Suprapubic skin (tissue), 4 donors: ENCODE data around the gene UTP15. TPM values are rescaled to one million over a fixed set of nuclear protein-coding genes. Genes with fewer than 3 reads are reported as not detected.

ENCODE experiments used
- DNase-seq, 2 donors: peaks; one replicate each; pipeline ENCODE4 v3.0.0-alpha.2; 2019; ENCODE audit warnings: low spot score in 2 of 2
- H3K27ac ChIP-seq: fragments of 200-600 bp; sonication (generic); one replicate; pipeline ENCODE4 v1.5.1; 2019
- H3K27me3 ChIP-seq: fragments of 200-600 bp; sonication (generic); one replicate; pipeline ENCODE4 v1.5.1; 2019
- H3K36me3 ChIP-seq: fragments of 200-600 bp; sonication (generic); one replicate; pipeline ENCODE4 v1.5.1; 2019
- H3K4me1 ChIP-seq: fragments of 200-600 bp; sonication (generic); one replicate; pipeline ENCODE4 v1.5.1; 2019
- H3K4me3 ChIP-seq: fragments of 200-600 bp; sonication (generic); one replicate; pipeline ENCODE4 v1.5.1; 2019; ENCODE audit warnings: mild to moderate bottlenecking
- H3K9me3 ChIP-seq: fragments of 200-600 bp; sonication (generic); one replicate; pipeline ENCODE4 v1.5.1; 2019
- EP300 ChIP-seq: sonication (generic); formaldehyde crosslinking; IDR thresholded peaks from one replicate; pipeline ENCODE4 v1.6.1; 2017; ENCODE audit warnings: antibody characterized with exemption
- POLR2A ChIP-seq, 2 donors: fragments of 450-650 bp; IDR thresholded peaks; one replicate each; pipeline ENCODE4 v1.6.1; 2017; ENCODE audit warnings: antibody characterized with exemption in 2 of 2, mild to moderate bottlenecking in 2 of 2, moderate library complexity in 2 of 2
- POLR2AphosphoS5 ChIP-seq, 3 donors: sonication (generic); formaldehyde crosslinking; IDR thresholded peaks; one replicate each; pipeline ENCODE4 v1.6.1; 2017; ENCODE audit warnings: antibody characterized with exemption in 3 of 3
- WGBS: methylation state at CpG from one replicate; pipeline ENCODE4 v1.1.5; 2018; 5-methylcytosine and 5-hydroxymethylcytosine counted together
- total RNA-seq, 4 donors: library from RNA; depleted of rRNA; stranded (reverse); fragments of >200 nt; gene quantifications; one replicate each; pipeline ENCODE4 v1.1.0, GENCODE V29; 2016
- TF ChIP-seq, protein P1 (sequence below), 2 donors: fragments of 200-600 bp in 1 of 2; fragments of 450-650 bp in 1 of 2; sonication (generic) in 1 of 2; IDR thresholded peaks; one replicate each; pipeline ENCODE4 v1.5.1; 2016 to 2019; ENCODE audit warnings: antibody characterized with exemption in 2 of 2, mild to moderate bottlenecking in 1 of 2, moderate library complexity in 1 of 2

The UTP15 gene
- total RNA-seq, 4 donors from 2014 or later: 31.4 to 67.8 (median 47.8) TPM

DNA sequence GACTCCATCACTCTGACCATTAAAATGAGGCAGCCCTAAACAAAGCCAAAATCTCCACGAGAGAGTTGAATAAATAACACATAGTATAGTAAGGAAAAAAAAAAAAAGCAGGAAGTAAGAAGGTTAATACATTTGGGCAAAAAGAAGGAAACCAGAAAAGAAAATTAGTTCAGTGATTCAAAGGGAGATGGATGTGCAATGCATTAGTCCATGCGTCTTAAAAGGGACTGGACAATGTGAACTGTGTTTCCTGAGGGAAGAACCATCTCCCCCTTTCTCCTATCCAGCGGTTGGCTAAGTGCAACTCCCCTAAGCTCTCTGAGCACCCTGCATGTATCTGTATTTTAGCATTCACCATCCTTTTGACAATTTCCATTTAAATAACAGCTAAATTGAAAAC lies 1.5 kb upstream of the UTP15 start:
- Histone ChIP-seq H3K36me3 (peaks cover 28% of the 10 kb centered on the region), H3K4me1 (peaks cover 41% of the 10 kb centered on the region)
- 31% methylated on average over 3 of the region's 3 CpGs for WGBS

DNA sequence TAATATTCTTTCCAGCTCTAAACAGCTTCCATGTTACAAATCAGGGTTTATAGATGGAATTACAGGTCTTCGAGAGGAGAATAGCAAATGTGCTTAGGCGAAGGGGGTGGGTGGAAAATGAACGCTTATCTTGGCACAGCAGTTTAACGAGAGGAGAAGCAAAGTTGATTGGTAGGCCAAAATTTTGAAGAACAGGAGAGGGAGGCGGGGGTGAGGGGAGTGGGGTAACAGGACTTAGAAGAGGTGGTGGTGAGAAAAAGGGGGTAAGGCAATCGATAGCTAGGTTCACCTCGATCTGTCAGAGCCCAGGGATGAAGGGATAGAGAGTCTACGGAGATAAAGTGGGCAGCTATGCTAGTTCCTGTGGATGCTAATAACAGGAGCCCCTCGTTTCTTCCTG lies 868 bp upstream of the UTP15 start:
- 3% methylated on average over 9 of the region's 9 CpGs for WGBS
- no peak for DNase-seq
- peaks cover 41% of the 10 kb centered on the region for H3K4me1 ChIP-seq
- peak overlapping the region; percentile 95 for H3K27ac ChIP-seq
- peak overlapping the region; percentile 92 for H3K4me3 ChIP-seq
- TF ChIP-seq EP300: no peak
- TF ChIP-seq, protein P1, sequence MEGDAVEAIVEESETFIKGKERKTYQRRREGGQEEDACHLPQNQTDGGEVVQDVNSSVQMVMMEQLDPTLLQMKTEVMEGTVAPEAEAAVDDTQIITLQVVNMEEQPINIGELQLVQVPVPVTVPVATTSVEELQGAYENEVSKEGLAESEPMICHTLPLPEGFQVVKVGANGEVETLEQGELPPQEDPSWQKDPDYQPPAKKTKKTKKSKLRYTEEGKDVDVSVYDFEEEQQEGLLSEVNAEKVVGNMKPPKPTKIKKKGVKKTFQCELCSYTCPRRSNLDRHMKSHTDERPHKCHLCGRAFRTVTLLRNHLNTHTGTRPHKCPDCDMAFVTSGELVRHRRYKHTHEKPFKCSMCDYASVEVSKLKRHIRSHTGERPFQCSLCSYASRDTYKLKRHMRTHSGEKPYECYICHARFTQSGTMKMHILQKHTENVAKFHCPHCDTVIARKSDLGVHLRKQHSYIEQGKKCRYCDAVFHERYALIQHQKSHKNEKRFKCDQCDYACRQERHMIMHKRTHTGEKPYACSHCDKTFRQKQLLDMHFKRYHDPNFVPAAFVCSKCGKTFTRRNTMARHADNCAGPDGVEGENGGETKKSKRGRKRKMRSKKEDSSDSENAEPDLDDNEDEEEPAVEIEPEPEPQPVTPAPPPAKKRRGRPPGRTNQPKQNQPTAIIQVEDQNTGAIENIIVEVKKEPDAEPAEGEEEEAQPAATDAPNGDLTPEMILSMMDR (IDR thresholded peaks at IDR 0.05): no peak
- H3K9me3 ChIP-seq: no peaks in the 10 kb centered on the region
- peaks cover 27% of the 10 kb centered on the region for H3K36me3 ChIP-seq
- no peaks in the 10 kb centered on the region for H3K27me3 ChIP-seq

More for the DNA sequence above, 1.5 kb upstream of the UTP15 start:
- peak overlapping the region; percentile 92 for H3K4me3 ChIP-seq
- no peak overlapping the region for H3K27ac ChIP-seq
- no peak for TF ChIP-seq POLR2AphosphoS5 (IDR thresholded peaks at IDR 0.05)
- no peak for TF ChIP-seq EP300
- TF ChIP-seq, protein P1 (IDR thresholded peaks at IDR 0.05): no peak
- TF ChIP-seq POLR2A (IDR thresholded peaks at IDR 0.05): no peak
- no peaks in the 10 kb centered on the region for H3K9me3 ChIP-seq
- no peak for DNase-seq
- no peaks in the 10 kb centered on the region for H3K27me3 ChIP-seq

DNA sequence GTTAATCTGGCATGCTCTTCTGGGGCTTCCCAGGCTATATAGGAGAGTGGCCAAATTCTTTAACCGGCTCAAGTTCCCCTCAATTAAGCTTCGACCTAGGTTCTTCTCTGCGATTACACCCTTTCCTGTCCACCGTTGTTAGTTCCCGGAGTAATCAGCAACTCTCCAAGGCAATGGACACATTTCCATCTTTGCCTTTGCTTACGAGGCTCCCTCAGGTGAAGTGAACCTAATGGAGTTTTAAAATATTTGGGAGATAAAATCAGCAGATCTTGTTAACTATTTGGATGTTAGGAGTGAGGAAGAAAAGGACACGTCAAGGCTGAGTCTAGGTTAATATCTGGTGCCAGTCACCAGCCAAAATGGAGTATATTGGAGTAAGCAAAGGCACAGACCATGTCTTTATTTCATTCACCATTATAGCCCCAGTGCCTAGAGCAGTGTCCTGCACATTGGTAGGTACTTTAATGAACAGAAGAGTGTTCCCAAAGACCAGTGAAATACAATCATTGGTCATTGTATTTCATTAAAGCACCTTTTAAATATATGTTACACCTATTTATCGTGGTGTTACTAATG lies 515 bp downstream of the UTP15 start:
- no peaks in the 10 kb centered on the region for H3K9me3 ChIP-seq
- TF ChIP-seq POLR2A (IDR thresholded peaks at IDR 0.05): no peak
- TF ChIP-seq EP300: no peak
- TF ChIP-seq, protein P1 (IDR thresholded peaks at IDR 0.05): no peak
- TF ChIP-seq POLR2AphosphoS5 (IDR thresholded peaks at IDR 0.05): no peak
- peaks cover 41% of the 10 kb centered on the region for H3K4me1 ChIP-seq
- peaks cover 27% of the 10 kb centered on the region for H3K36me3 ChIP-seq
- H3K27ac ChIP-seq: peak overlapping the region; percentile 95
- H3K4me3 ChIP-seq: peak overlapping the region; percentile 92
- 7% methylated on average over 8 of the region's 8 CpGs for WGBS
- no peak for DNase-seq
- no peaks in the 10 kb centered on the region for H3K27me3 ChIP-seq

DNA sequence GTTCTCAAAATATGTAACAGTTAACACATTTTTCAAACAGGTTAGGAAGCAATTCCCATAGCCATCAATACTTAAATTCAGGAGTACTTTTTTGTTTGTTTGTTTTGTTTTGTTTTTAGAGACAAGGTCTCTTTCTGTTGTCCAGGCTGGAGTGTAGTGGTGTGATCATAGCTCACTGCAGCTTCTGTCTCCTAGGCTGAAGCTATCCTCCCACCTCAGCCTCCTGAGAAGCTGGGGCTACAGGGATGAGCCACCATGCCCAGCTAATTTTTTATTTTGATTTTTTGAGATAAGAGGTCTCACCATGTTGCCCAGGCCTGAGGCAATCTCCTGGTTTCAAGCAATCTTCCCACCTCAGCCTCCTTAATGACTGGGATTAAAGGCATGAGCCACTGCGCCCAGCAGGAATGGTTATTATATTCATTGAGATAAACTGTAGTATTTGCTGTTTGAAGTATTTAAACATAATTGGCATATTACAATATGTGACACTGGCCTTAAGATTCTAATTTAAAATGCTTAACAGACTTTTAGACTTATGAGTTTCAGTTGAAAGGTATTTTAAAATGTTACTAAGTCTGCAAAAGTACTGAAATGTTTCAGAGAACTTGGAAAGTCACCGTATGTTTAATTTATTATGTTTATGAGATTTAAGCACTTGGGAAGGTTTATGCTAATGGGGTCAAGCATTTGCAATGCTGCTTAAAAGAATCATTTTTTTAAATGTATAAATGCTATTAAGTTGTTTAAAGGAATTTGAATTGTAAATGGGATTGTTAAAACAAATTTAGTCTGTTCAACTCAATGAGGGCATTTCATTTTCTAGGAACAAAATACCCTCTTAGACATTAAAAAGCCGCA lies 17.0 kb downstream of the UTP15 start:
- TF ChIP-seq EP300 (no peak), POLR2AphosphoS5 (IDR thresholded peaks at IDR 0.05) (no peak), POLR2A (IDR thresholded peaks at IDR 0.05) (no peak)
- TF ChIP-seq, protein P1 (IDR thresholded peaks at IDR 0.05): no peak
- WGBS: 62% methylated on average over 3 of the region's 3 CpGs
- Histone ChIP-seq H3K9me3 (no peaks in the 10 kb centered on the region), H3K27me3 (no peaks in the 10 kb centered on the region), H3K4me3 (no peak overlapping the region), H3K36me3 (peaks cover 42% of the 10 kb centered on the region), H3K27ac (no peak overlapping the region), H3K4me1 (no peaks in the 10 kb centered on the region)
- no peak for DNase-seq

DNA sequence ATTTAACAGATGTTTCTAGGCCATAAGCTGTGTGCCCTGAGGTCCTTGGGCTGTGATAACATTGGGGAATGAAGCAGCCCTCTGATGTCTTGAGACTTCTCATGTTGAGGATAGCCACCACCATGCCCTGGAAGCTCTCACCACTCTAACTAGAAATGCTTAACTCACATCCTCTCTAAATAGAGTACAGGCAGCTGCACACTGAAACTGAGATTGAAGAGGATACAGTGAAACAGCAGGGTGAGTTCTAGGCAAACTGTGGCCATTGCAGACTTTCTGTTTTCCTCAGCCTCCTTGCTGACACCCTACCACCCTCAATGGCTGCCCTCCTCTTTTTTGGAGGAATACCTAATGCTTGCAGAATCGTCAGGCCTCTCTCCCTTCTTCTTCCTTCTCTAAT lies 22.4 kb downstream of the UTP15 start:
- Histone ChIP-seq H3K4me3 (no peak overlapping the region), H3K9me3 (no peaks in the 10 kb centered on the region), H3K27ac (no peak overlapping the region), H3K4me1 (no peaks in the 10 kb centered on the region), H3K36me3 (no peaks in the 10 kb centered on the region), H3K27me3 (no peaks in the 10 kb centered on the region)
- no peak for DNase-seq
- TF ChIP-seq POLR2A (IDR thresholded peaks at IDR 0.05) (no peak), POLR2AphosphoS5 (IDR thresholded peaks at IDR 0.05) (no peak), EP300 (no peak)
- TF ChIP-seq, protein P1 (IDR thresholded peaks at IDR 0.05): no peak
- 50% methylated on average over 1 of the region's 1 CpG for WGBS
